RPMI7951 (cell line): ENCODE data around the gene LGR5. TPM values are rescaled to one million over a fixed set of nuclear protein-coding genes. Genes with fewer than 3 reads are reported as not detected.
A peak's percentile ranks its signal among the peaks of the same experiment; 100 is the strongest.

Experiments
- DNase-seq: peaks from one replicate; pipeline ENCODE4 v3.0.0-alpha.2; 2012; ENCODE audit warnings: low read depth
- total RNA-seq: library from RNA; depleted of rRNA; stranded (reverse); fragments of >200 nt; shearing (Covaris generic); gene quantifications from 2 replicates; pipeline ENCODE4 v1.2.3, GENCODE V29; 2014; rRNA removed

LGR5 gene
- total RNA-seq, result not detected in 2 replicates

GRCh38 chr12:71439613-71440344, at the start of gene LGR5:
Gene LGR5, plus strand, starts transcription at chr12:71439798. Its CDS starts 283 bp downstream, at chr12:71440081.
- DNase-seq, result no peak

GRCh38 chr12:71392521-71393145, 47.0 kb upstream of the LGR5 start:
- peak; percentile 62 for DNase-seq

GRCh38 chr12:71393625-71394024, 46.0 kb upstream of the LGR5 start:
- no peak for DNase-seq

GRCh38 chr12:71397433-71397954, 42.1 kb upstream of the LGR5 start:
- DNase-seq, result no peak

- no peak for DNase-seq
Measured at GRCh38 chr12:71399197-71399596, 40.4 kb upstream of the LGR5 start.

GRCh38 chr12:71400481-71400880, 39.1 kb upstream of the LGR5 start:
- no peak for DNase-seq

- no peak for DNase-seq
Measured at GRCh38 chr12:71405884-71406283, 33.7 kb upstream of the LGR5 start.

- no peak for DNase-seq
Measured at GRCh38 chr12:71407732-71408131, 31.9 kb upstream of the LGR5 start.

GRCh38 chr12:71410844-71411243, 28.8 kb upstream of the LGR5 start:
- DNase-seq, result no peak

GRCh38 chr12:71411635-71412034, 28.0 kb upstream of the LGR5 start:
- no peak for DNase-seq

- peak; percentile 38 for DNase-seq
Measured at GRCh38 chr12:71415336-71416231, 24.0 kb upstream of the LGR5 start.

- no peak for DNase-seq
Measured at GRCh38 chr12:71417181-71417580, 22.4 kb upstream of the LGR5 start.

- no peak for DNase-seq
Measured at GRCh38 chr12:71420775-71421406, 18.7 kb upstream of the LGR5 start.

- DNase-seq, result no peak
Measured at GRCh38 chr12:71425568-71426299, 13.9 kb upstream of the LGR5 start.

- DNase-seq, result peak; percentile 10
Measured at GRCh38 chr12:71426300-71427047, 13.1 kb upstream of the LGR5 start.

GRCh38 chr12:71430756-71431155, 8.8 kb upstream of the LGR5 start:
- DNase-seq, result no peak

- no peak for DNase-seq
Measured at GRCh38 chr12:71431991-71432390, 7.6 kb upstream of the LGR5 start.

GRCh38 chr12:71432936-71433335, 6.7 kb upstream of the LGR5 start:
- DNase-seq, result no peak

- no peak for DNase-seq
Measured at GRCh38 chr12:71436696-71437095, 2.9 kb upstream of the LGR5 start.

- DNase-seq, result no peak
Measured at GRCh38 chr12:71438670-71439361, 782 bp upstream of the LGR5 start.
